DMS79 treated with DMSO at 0.1 percent for 48 hours (cell line): ENCODE measurements around the gene TRAPPC14.

Source experiments
- DNase-seq: peaks from one replicate; lab custom pipeline; 2025; lab: John Stamatoyannopoulos, UW

TRAPPC14 gene

DNA sequence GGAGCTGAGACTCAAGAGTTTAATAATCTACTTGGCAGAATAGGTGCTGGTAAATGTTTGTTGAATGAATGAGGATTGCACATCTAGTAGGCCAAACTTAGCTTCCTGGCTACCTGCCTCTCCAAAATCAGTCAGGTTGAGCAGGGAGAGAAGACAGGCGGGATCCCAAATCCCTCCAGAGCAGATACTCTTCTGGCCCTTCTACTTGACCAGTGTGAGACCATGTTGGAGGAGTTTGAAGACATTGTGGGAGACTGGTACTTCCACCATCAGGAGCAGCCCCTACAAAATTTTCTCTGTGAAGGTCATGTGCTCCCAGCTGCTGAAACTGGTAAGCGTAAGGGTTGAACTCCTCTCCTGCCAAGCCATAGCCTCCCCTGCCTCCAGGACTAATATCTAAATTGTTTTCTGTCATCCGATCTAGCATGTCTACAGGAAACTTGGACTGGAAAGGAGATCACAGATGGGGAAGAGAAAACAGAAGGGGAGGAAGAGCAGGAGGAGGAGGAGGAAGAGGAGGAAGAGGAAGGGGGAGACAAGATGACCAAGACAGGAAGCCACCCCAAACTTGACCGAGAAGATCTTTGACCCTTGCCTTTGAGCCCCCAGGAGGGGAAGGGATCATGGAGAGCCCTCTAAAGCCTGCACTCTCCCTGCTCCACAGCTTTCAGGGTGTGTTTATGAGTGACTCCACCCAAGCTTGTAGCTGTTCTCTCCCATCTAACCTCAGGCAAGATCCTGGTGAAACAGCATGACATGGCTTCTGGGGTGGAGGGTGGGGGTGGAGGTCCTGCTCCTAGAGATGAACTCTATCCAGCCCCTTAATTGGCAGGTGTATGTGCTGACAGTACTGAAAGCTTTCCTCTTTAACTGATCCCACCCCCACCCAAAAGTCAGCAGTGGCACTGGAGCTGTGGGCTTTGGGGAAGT is 34.0 kb downstream of the TRAPPC14 start:
- no peak for DNase-seq

- DNase-seq, result no peak
Measured at GRCh38 chr7:100122568-100122967, 36.0 kb downstream of the TRAPPC14 start.

GRCh38 chr7:100122067-100122466 is 36.5 kb downstream of the TRAPPC14 start:
- DNase-seq, result peak; percentile 43

DNA sequence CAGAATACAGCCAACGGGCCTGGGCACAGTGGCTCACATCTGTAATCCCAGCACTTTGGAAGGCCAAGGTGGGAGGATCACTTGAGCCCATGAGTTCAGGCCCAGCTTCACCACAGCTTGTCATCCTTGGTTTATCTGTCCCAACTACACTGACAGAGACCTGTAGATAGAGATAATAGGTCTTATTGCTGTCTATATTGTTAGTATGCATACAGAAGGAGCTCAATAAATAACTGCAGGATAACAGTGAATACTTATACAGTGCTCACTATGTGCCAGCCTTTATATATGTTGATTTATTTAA is 37.8 kb downstream of the TRAPPC14 start:
- no peak for DNase-seq

GRCh38 chr7:100119970-100120732 is 38.4 kb downstream of the TRAPPC14 start:
- peak; percentile 69 for DNase-seq

GRCh38 chr7:100119072-100119969 is 39.2 kb downstream of the TRAPPC14 start, which contains the start of the genes CNPY4 and TAF6:
TSS of gene CNPY4 (plus strand) at chr7:100119634. CDS start at chr7:100119745, 111 bp downstream.
TSS of gene TAF6 (minus strand) at chr7:100119358. CDS start at chr7:100114209, 5,149 bp downstream.
- DNase-seq, result peak; percentile 91

GRCh38 chr7:100118388-100119071 is 40.0 kb downstream of the TRAPPC14 start:
- no peak for DNase-seq

- no peak for DNase-seq
Measured at GRCh38 chr7:100115026-100115425, 43.5 kb downstream of the TRAPPC14 start.

DNA sequence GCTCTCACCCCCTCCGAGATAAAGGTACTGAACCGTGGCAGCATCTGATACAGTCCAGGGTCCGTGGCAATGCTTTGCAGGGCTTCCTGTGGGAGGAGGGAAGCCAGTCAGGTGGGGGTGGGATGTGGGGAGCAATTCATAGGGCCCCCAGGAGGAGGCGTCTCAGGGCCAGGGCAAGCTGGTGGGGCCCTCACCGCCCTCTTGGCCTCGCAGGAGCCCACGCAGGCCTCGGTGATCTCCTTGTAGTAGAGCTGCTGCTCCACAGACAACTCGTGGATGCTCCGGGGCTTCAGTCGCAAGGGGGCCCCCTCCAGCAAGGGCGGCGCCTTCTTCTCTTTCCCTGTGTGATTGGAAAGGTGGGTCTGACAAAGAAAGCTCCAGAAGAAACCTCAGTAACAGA is 46.6 kb downstream of the TRAPPC14 start:
- no peak for DNase-seq

DNA sequence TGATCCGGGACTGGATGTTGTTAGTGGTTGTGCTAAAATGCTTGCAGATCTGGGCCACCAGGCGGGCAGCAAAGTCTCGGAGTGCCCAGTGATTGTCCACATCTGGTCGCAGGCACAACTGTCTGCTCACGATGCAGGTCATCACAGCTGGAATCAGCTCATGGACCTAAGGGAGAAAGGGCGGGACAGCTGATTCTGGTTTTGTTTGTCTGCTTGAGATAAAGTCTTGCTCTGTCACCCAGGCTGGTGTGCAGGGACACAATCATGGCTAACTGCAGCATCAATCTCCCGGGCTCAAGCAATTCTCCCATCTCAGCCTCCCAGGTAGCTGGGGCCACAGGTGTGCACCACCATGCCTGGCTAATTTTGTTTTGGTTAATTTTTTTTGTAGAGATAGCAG is 47.4 kb downstream of the TRAPPC14 start:
- DNase-seq, result no peak

DNA sequence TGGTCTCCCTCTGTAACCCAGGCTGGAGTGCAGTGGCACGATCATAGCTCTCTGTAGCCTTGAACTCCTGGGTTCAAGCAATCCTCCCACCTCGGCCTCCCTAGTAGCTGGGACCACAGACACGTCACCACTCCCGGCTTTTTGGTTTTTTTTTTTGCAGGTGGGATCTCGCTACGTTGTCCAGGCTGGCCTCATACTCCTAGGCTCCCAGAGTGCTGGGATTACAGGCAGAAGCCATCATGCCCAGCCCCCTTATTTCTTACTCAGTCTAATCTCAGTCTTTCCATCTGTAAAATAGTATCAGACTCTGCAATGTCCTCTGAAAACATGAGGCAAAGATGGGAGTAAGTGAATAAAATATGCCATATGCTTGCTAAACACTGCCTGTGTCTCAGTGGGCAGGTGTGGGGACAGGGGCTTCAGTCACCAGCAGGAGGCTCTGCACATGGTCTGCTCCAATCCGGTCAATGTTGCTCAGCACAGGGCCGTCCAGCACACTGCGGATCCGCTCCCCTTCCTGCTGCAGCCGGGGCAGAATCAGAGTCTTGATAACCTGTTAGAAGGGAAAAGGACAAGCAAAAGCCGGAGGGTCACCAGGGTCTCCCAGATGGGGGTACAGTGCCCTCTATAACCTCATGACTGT is 48.9 kb downstream of the TRAPPC14 start:
- no peak for DNase-seq

- DNase-seq, result no peak
Measured at GRCh38 chr7:100107890-100108289, 50.6 kb downstream of the TRAPPC14 start.

- DNase-seq, result no peak
Measured at GRCh38 chr7:100107125-100107737, 51.3 kb downstream of the TRAPPC14 start.

DNA sequence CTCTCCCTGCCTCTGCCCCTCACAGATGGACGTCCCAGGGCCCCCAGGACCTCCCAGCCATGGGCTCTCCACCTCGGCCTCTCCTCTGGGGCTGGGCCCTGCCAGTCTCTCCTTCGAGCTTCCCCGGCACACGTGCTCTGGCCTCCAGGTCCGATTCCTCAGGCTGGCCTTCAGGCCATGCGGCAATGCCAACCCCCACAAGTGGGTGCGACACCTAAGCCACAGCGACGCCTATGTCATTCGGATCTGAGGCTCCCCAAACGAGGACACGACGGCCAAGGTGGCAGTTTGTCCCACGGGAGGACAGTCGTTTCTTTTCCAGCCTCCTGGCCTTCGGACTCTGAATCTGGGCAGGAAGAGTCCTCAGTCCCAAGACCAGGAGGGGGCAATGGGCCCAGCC is 51.9 kb downstream of the TRAPPC14 start:
- DNase-seq, result no peak

GRCh38 chr7:100105534-100105933 is 53.0 kb downstream of the TRAPPC14 start:
- DNase-seq, result no peak
